Stomach (tissue), 4 donors: Measurements from ENCODE around the gene TNFAIP8L1.

Source experiments
- CTCF ChIP-seq, 7 experiments: fragments of 450-650 bp in 4 of 7; fragments of 200-600 bp in 3 of 7; sonication (generic) in 3 of 7; IDR thresholded peaks; one replicate each; pipeline ENCODE4 v1.5.1; 2016 to 2019; ENCODE audit warnings: antibody characterized with exemption in 7 of 7, control low read depth in 2 of 7, mild to moderate bottlenecking in 1 of 7
- POLR2A ChIP-seq, 4 donors: fragments of 450-650 bp; IDR thresholded peaks; one replicate each; pipeline ENCODE4 v1.6.1; 2016; ENCODE audit warnings: antibody characterized with exemption in 4 of 4, control low read depth in 2 of 4, mild to moderate bottlenecking in 1 of 4, moderate library complexity in 1 of 4
- POLR2AphosphoS5 ChIP-seq, 3 donors: sonication (generic); formaldehyde crosslinking; IDR thresholded peaks; one replicate each; pipeline ENCODE4 v1.6.1; 2016; ENCODE audit warnings: antibody characterized with exemption in 3 of 3

DNA sequence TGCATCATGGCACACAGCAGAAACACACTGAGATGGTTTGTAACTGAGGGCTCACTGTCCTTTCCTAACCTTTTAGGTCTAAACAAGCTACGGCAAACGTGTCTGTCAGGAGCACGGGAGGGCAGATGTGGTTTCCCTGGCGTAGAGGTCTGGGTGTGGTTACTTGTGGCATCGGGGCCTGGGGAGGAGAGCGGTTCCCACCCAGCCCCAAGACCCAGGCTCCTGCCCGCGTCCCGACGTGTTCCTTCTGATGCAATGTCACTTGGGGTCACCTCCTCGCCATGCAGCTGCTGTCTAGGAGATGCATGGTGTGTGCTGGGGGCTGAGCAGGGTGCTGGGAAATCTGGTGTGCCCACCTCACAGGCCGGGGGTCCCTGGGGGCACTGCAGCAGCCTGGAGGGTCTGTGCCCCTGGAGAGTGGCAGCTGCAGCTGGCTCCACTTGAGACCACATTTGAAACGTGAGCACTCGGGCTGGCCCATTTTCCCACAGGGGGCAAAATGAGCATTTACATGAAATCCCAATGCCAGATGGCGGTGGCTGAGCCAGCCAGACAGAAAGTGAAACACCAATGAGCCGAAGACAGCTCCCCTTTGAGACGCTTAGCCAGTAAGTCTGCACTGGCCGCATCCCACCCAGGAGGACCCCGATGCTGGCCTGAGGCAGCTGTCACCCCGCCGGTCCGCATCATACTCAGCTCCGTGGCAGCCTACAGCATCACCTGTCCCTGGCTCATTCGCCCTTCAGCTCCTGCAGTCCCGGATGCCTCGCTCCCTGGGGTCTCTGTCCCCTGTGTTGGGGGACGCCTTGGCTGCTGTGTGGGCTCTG is 53.1 kb downstream of the TNFAIP8L1 start:
- TF ChIP-seq CTCF (IDR thresholded peaks at IDR 0.05): no peak
- TF ChIP-seq POLR2A (IDR thresholded peaks at IDR 0.05): no peak
- no peak for TF ChIP-seq POLR2AphosphoS5 (IDR thresholded peaks at IDR 0.05)
